Stimulated activated CD4-positive, alpha-beta T cell treated with anti-CD3 and anti-CD28 coated beads, Interleukin-4, amount 100 ng/mL, for 48 hours (primary cell): ENCODE measurements around the gene BIRC6.
"Not testable (repeated sequence)": the region's sequence is repeated elsewhere in the genome, so short reads cannot be mapped to it uniquely, and the experiment has no call there.

Source experiments
- DNase-seq, 2 donors: peaks; one replicate each; pipeline ENCODE4 v3.0.0-alpha.2; 2020; ENCODE audit warnings: low read depth in 2 of 2

BIRC6 gene

GRCh38 chr2:32446369-32446768 is 89.5 kb downstream of the BIRC6 start:
- DNase-seq: no peak

GRCh38 chr2:32450851-32451250 is 94.0 kb downstream of the BIRC6 start:
- no peak for DNase-seq

GRCh38 chr2:32452338-32453064 is 95.7 kb downstream of the BIRC6 start:
- no peak for DNase-seq

GRCh38 chr2:32453242-32454062 is 96.6 kb downstream of the BIRC6 start:
- no peak for DNase-seq

DNA sequence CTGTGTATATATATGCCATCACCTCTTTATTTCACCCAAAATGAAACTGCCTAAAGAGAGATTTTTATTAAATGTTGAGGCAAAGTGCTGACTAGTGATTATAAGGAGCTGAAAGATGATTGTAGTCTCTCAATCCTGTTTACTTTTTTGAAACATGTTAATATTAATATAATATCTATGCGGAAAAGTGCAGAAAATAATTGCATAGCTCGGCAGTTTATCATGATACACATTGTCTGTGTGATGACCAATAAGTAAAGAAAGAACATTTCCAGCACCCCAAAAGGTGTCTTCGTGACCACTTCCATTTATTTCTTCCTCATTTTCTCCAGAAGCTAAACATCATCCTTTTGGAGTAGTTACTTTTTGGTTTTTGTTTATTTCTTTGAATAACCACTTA is 99.0 kb downstream of the BIRC6 start:
- no peak for DNase-seq

- no peak for DNase-seq
Observed at GRCh38 chr2:32456808-32457207, 100.0 kb downstream of the BIRC6 start.

- no peak for DNase-seq
Observed at GRCh38 chr2:32457814-32458213, 101.0 kb downstream of the BIRC6 start.

- DNase-seq: not testable (repeated sequence)
Observed at GRCh38 chr2:32460861-32461260, 104.0 kb downstream of the BIRC6 start.

GRCh38 chr2:32463110-32463509 is 106.3 kb downstream of the BIRC6 start:
- DNase-seq: no peak

DNA sequence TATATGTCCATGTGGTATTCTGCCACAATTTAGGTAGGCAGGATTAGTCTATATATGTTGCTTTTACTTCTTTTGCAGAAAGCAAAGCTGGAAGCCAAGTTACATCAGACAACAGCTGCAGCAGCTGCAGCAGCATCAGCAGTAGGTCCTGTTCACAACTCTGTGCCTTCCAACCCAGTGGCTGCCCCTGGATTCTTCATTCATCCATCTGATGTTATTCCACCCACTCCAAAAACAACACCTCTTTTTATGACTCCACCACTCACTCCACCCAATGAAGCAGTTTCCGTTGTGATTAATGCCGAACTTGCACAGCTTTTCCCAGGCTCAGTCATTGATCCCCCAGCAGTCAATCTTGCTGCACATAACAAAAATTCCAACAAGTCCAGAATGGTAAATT is 107.6 kb downstream of the BIRC6 start:
- DNase-seq: no peak

DNA sequence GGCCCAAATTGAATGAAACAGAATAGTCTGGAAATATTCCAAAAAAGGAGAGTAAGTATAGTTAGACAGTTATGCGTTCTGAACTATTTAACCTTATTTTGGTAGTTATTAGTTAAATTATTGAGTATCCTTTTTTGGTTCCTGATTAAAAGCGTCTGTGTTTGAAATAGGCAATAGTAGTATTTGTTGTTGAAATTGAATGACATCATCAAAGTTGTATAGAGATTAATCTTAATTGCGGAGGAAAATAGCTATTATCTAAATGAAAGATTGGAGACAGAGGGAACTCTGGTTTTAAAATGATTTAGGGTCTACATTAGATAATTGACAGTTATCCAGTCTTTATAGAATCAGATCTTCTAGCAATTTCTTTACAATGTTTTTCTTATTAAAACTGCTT is 115.8 kb downstream of the BIRC6 start:
- no peak for DNase-seq

DNA sequence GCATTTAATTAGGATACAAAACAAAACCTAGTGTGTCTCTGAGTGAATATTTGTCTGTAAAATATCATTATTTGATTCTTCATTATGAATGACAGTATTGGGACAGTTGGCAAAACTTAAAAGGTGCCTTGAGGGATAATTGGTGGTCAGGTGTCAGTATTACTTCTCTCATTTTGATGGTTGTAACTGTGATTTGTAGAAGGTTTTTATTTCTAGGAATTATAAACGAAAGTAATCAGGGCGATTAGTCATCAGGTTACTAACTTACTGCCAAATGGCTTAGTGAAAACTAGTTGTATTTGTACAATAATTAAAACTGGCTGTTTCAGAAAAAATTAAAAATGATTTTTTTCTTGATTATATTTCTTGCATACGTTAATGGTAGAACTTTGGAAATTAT is 117.6 kb downstream of the BIRC6 start:
- DNase-seq: no peak

DNA sequence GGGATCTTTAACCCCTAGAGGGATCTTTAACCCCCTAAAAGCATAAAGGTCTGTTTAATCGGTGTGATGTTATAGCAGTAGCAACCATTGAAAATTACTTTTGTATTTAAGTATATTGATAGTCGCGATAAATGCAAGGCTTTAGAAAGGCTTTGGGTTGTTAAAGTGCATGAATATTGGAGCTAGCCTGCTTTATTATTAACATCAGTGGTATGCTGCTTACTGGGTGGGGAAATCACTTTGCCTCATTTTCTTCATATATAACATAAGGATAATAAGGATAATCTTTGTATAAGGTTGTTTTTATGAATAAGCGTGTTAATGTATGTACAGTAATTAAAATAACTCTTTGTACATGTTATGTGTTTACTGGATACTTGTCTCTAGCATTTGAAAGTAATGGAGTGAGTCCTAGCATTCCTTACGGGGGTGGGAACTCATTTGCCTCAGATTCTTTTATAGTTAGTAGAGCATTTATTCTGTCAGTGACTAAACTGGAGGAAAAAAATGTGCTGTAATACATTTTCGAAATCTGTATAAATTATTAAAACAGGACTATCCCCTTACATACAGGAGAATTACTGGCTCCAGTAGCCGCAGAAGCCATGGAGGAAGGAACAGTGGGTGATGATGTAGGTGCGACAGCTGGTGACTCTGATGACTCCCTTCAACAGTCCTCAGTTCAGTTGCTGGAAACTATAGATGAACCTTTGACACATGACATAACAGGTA is 122.2 kb downstream of the BIRC6 start:
- no peak for DNase-seq

DNA sequence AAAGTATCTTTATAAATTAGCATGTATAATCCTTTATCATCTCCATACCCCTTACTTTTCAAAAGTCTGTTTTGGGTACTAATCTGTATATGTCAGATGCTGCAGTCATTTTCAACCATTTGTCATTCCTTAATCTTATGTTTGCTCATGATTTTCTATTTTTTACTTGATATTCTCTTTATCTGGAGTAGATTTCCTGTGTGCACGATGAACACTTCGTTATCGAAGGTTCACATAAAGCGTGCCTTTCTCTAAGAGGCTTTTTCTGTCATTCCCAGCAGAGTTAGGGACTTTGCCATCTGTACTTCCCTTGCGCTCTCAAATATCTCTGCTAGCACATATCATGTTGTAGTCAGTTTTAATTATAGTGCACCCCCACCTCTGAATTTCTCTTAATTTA is 123.2 kb downstream of the BIRC6 start:
- no peak for DNase-seq

GRCh38 chr2:32482471-32482870 is 125.6 kb downstream of the BIRC6 start:
- no peak for DNase-seq

GRCh38 chr2:32484937-32485336 is 128.1 kb downstream of the BIRC6 start:
- no peak for DNase-seq

GRCh38 chr2:32485399-32485798 is 128.6 kb downstream of the BIRC6 start:
- DNase-seq: no peak

GRCh38 chr2:32489061-32489460 is 132.2 kb downstream of the BIRC6 start:
- no peak for DNase-seq

- DNase-seq: no peak
Observed at GRCh38 chr2:32491346-32491745, 134.5 kb downstream of the BIRC6 start.

DNA sequence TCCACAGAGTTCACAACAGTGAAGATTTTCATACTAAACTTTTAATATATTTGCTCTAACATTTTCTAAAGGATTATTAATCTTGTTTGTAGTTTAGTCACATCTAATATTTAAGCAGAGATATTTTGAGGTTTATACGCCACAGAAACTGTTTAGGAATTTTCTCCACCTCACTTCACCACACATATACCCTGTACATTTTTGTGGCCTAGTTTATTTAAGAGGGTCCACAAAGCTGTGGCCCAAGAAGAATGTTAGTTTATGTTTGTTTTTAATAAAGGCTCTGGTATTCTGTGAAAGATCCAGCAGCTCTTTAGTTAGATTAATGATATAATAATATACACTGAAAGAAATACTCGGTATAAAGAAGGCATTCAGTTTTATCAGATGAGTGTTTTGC is 138.3 kb downstream of the BIRC6 start:
- no peak for DNase-seq

GRCh38 chr2:32496662-32497061 is 139.8 kb downstream of the BIRC6 start:
- DNase-seq: no peak

GRCh38 chr2:32498306-32498705 is 141.5 kb downstream of the BIRC6 start:
- DNase-seq: no peak

- DNase-seq: no peak
Observed at GRCh38 chr2:32502941-32503340, 146.1 kb downstream of the BIRC6 start.
